Endothelial cell (in vitro differentiated cells): ENCODE measurements around the gene TLCD3B. TPM values are rescaled to one million over a fixed set of nuclear protein-coding genes. Genes with fewer than 3 reads are reported as not detected.

Experiments used
- DNase-seq: peaks from one replicate; pipeline ENCODE4 v3.0.0; 2021; ENCODE audit warnings: low spot score
- H3K27ac Mint-ChIP-seq: one replicate; pipeline ENCODE4 v1.8.0; 2021; ENCODE audit warnings: mixed read lengths, inconsistent platforms; ENCODE audit not compliant: unreplicated experiment
- H3K27me3 Mint-ChIP-seq: one replicate; pipeline ENCODE4 v1.8.0; 2021; ENCODE audit warnings: mild to moderate bottlenecking, moderate library complexity, mixed read lengths, inconsistent platforms; ENCODE audit not compliant: unreplicated experiment
- H3K36me3 Mint-ChIP-seq: one replicate; pipeline ENCODE4 v1.8.0; 2021; ENCODE audit warnings: mild to moderate bottlenecking, low read depth, mixed read lengths, inconsistent platforms; ENCODE audit not compliant: unreplicated experiment
- H3K4me1 Mint-ChIP-seq: one replicate; pipeline ENCODE4 v1.8.0; 2021; ENCODE audit warnings: mild to moderate bottlenecking, mixed read lengths, inconsistent platforms; ENCODE audit not compliant: unreplicated experiment
- H3K4me3 Mint-ChIP-seq: one replicate; pipeline ENCODE4 v1.8.0; 2021; ENCODE audit warnings: mild to moderate bottlenecking, mixed read lengths, inconsistent platforms; ENCODE audit not compliant: unreplicated experiment
- H3K9me3 Mint-ChIP-seq: one replicate; pipeline ENCODE4 v1.8.0; 2021; ENCODE audit warnings: mixed read lengths, inconsistent platforms; ENCODE audit not compliant: unreplicated experiment
- long read RNA-seq: library from polyadenylated mRNA; unstranded; transcript quantifications from one replicate; pipeline ENCODE4 v2.0.0, GENCODE V29; 2020; ENCODE audit not compliant: unreplicated experiment
- total RNA-seq: library from RNA; stranded (reverse); fragmentation: NEBNext Ultra II Directional; extraction: Animal tissue kit (Norgen Biotek cat#: 25700); gene quantifications from one replicate; pipeline ENCODE4 v1.2.1, GENCODE V29; 2021; ENCODE audit not compliant: unreplicated experiment
- TF ChIP-seq, protein P1 (sequence below): fragments of 200-600 bp; sonication (generic); IDR thresholded peaks from one replicate; pipeline ENCODE4 v1.5.0; 2021; ENCODE audit warnings: antibody characterized with exemption; ENCODE audit not compliant: unreplicated experiment

TLCD3B gene
- 1.4 TPM for total RNA-seq
- long read RNA-seq, partial matches to known transcripts: 0 of 1 reads
- long read RNA-seq, other reads (novel, unspliced or antisense): 0 of 1 reads

DNA sequence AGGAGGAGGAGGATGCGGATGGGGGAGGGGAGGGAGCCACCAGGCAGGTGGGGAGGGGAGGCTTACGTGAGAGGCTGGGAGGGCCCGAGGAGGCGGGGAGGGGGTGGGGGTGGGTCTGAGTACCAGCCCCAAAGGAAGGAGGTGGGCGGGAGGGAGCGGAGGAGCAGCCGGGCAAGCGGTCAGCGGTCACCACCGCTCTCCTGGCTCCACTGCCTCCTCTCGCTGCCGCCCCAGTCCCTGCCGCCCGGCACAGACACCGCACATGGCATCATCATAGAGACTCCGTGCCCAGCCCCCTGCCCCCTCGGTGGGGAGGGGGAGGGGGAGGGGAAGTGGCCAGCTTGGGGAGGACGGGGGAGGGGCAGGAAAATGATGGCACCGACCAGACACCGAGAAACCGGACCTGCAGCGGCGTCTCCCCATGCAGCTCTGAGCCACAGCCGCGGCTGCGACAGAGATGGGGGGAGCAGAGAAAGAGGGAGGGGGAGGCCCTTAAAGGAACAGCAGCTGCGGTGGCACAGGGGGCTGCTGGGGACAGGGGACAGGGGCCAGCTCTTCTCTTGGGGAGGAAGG is at the start of gene TLCD3B:
Gene TLCD3B (minus strand): TSS at position 431 of the 573 bp plus-strand sequence. CDS start 744 bp downstream, outside the sequence.
- Mint-ChIP-seq H3K36me3 (peaks cover 3% of the 10 kb centered on the region), H3K9me3 (no peaks in the 10 kb centered on the region), H3K27me3 (peaks cover 16% of the 10 kb centered on the region), H3K4me3 (peak within 1 kb of the TSS; percentile 18), H3K27ac (no peak within 1 kb of the TSS), H3K4me1 (peaks cover 11% of the 10 kb centered on the region)
- TF ChIP-seq, protein P1, sequence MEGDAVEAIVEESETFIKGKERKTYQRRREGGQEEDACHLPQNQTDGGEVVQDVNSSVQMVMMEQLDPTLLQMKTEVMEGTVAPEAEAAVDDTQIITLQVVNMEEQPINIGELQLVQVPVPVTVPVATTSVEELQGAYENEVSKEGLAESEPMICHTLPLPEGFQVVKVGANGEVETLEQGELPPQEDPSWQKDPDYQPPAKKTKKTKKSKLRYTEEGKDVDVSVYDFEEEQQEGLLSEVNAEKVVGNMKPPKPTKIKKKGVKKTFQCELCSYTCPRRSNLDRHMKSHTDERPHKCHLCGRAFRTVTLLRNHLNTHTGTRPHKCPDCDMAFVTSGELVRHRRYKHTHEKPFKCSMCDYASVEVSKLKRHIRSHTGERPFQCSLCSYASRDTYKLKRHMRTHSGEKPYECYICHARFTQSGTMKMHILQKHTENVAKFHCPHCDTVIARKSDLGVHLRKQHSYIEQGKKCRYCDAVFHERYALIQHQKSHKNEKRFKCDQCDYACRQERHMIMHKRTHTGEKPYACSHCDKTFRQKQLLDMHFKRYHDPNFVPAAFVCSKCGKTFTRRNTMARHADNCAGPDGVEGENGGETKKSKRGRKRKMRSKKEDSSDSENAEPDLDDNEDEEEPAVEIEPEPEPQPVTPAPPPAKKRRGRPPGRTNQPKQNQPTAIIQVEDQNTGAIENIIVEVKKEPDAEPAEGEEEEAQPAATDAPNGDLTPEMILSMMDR: no peak
- DNase-seq: no peak

GRCh38 chr16:30079480-30079879 is 48.4 kb upstream of the TLCD3B start:
- Mint-ChIP-seq H3K4me1 (peaks cover 27% of the 10 kb centered on the region), H3K27me3 (peaks cover 38% of the 10 kb centered on the region), H3K9me3 (no peaks in the 10 kb centered on the region), H3K27ac (no peak overlapping the region), H3K36me3 (peaks cover 50% of the 10 kb centered on the region), H3K4me3 (peak overlapping the region; percentile 47)
- no peak for DNase-seq
- TF ChIP-seq, protein P1: no peak

GRCh38 chr16:30078744-30079143 is 47.7 kb upstream of the TLCD3B start:
- no peak for DNase-seq
- Mint-ChIP-seq H3K36me3 (peaks cover 44% of the 10 kb centered on the region), H3K27ac (peak overlapping the region; percentile 87), H3K9me3 (no peaks in the 10 kb centered on the region), H3K4me1 (peaks cover 27% of the 10 kb centered on the region), H3K27me3 (peaks cover 38% of the 10 kb centered on the region), H3K4me3 (no peak overlapping the region)
- TF ChIP-seq, protein P1: no peak

- peaks cover 22% of the 10 kb centered on the region for H3K4me1 Mint-ChIP-seq
- peak overlapping the region; percentile 92 for H3K4me3 Mint-ChIP-seq
- peak overlapping the region; percentile 87 for H3K27ac Mint-ChIP-seq
- H3K27me3 Mint-ChIP-seq: peaks cover 36% of the 10 kb centered on the region
- H3K9me3 Mint-ChIP-seq: no peaks in the 10 kb centered on the region
- H3K36me3 Mint-ChIP-seq: peaks cover 38% of the 10 kb centered on the region
- TF ChIP-seq, protein P1: no peak
- DNase-seq: no peak
These were observed 46.6 kb upstream of the TLCD3B start for GRCh38 chr16:30077656-30078055.

- TF ChIP-seq, protein P1: no peak
- Mint-ChIP-seq H3K27me3 (peaks cover 31% of the 10 kb centered on the region), H3K9me3 (no peaks in the 10 kb centered on the region), H3K27ac (peak overlapping the region; percentile 87), H3K4me3 (peak overlapping the region; percentile 92), H3K4me1 (peaks cover 22% of the 10 kb centered on the region), H3K36me3 (peaks cover 33% of the 10 kb centered on the region)
- DNase-seq: no peak
These were observed 45.3 kb upstream of the TLCD3B start for GRCh38 chr16:30076276-30076791.
